D721Med (cell line): Measurements from ENCODE around the gene TANGO2.

Source experiments
- DNase-seq: peaks from one replicate; pipeline ENCODE4 v3.0.0; 2011; ENCODE audit warnings: low spot score; ENCODE audit not compliant: insufficient read length
- FAIRE-seq: peaks from 2 replicates; lab custom pipeline; 2011; peaks lifted over from hg19 to GRCh38; lab: Jason Lieb, UNC
- CTCF ChIP-seq: IDR thresholded peaks from 2 replicates; pipeline ENCODE4 v1.5.1; 2012; ENCODE audit warnings: mild to moderate bottlenecking, control low read depth; ENCODE audit not compliant: insufficient read depth; ENCODE audit errors: missing control alignments

The TANGO2 gene

GRCh38 chr22:20080445-20080775 lies 59.5 kb downstream of the TANGO2 start:
- TF ChIP-seq CTCF: no peak
- DNase-seq (peak; percentile 44), FAIRE-seq (no peak)

GRCh38 chr22:20080776-20081654 lies 60.1 kb downstream of the TANGO2 start:
- FAIRE-seq: no peak
- TF ChIP-seq CTCF: no peak
- DNase-seq: no peak

GRCh38 chr22:20083157-20083890 lies 62.4 kb downstream of the TANGO2 start:
- FAIRE-seq (no peak), DNase-seq (no peak)
- TF ChIP-seq CTCF: no peak

- DNase-seq: no peak
- no peak for FAIRE-seq
- no peak for TF ChIP-seq CTCF
Measured at GRCh38 chr22:20083891-20084546, 63.1 kb downstream of the TANGO2 start.

GRCh38 chr22:20084547-20085413 lies 63.9 kb downstream of the TANGO2 start:
- no peak for DNase-seq
- peak; percentile 36 for TF ChIP-seq CTCF
- FAIRE-seq: no peak

- FAIRE-seq (no peak), DNase-seq (no peak)
Measured at GRCh38 chr22:20085651-20086050, 64.7 kb downstream of the TANGO2 start.

More at GRCh38 chr22:20085651-20086050, 64.7 kb downstream of the TANGO2 start:
- TF ChIP-seq CTCF: no peak
